Measurements from ENCODE around the gene LYPLA2. TPM values are rescaled to one million over a fixed set of nuclear protein-coding genes. Genes with fewer than 3 reads are reported as not detected.

The LYPLA2 gene
- total and polyA plus RNA-seq, 2 of the 4 experiments (the other 2 are of a cell fraction), result 44.3 to 78.6 TPM

DNA sequence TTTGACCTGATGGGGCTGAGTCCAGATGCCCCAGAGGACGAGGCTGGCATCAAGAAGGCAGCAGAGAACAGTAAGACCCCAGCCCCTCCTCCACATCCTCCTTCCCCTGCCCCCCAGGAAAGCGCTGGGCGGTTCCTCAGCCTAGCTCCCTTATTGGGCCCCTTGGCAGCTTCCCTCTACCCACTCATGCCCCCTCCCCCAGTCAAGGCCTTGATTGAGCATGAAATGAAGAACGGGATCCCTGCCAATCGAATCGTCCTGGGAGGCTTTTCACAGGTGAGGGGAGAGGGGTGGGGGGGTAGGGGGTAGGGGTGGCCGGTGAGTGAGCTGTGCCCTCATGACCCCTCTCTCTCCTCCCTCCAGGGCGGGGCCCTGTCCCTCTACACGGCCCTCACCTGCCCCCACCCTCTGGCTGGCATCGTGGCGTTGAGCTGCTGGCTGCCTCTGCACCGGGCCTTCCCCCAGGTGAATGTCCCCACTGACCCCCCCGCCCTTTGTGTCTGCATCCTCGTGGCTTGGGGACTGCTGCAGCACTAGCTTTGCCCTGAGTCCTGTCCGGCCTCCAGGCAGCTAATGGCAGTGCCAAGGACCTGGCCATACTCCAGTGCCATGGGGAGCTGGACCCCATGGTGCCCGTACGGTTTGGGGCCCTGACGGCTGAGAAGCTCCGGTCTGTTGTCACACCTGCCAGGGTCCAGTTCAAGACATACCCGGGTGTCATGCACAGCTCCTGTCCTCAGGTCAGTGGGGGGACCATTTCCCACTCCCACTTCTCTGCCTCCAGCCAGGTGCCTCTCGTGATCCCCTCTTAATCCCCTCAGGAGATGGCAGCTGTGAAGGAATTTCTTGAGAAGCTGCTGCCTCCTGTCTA is 3.2 kb downstream of the LYPLA2 start:
- H3K18ac ChIP-seq (ENCODE audit: low read depth, low read length), result no peak overlapping the region
- H2BK5ac ChIP-seq (ENCODE audit: low read depth, low read length, poor library complexity, severe bottlenecking), result no peak overlapping the region
- no peak overlapping the region for H2AK5ac ChIP-seq (ENCODE audit: low read depth, low read length)
- no peaks in the 10 kb centered on the region for H3K9me3 ChIP-seq (ENCODE audit: control insufficient read depth, insufficient read depth, low read length)
- 92% methylated on average over 2 of the region's 21 CpGs; no CpG with 5 or more reads in 1 of the 2 experiments for WGBS, 2 experiments (ENCODE audit: extremely low coverage in 2 of 2, insufficient read length in 1 of 2)
- dilution Hi-C loops (cut with HindIII; ENCODE audit: low sequenced_read_pairs, unreplicated experiment), result no loop called here
- no peak overlapping the region for H3K9ac ChIP-seq (ENCODE audit: low read depth, low read length)
- ATAC-seq (ENCODE audit: low read depth), result no peak
- no peak overlapping the region for H3K4me2 ChIP-seq (ENCODE audit: low read depth, low read length)
- H3K9me1 ChIP-seq (ENCODE audit: insufficient read depth, low read length), result peaks cover 10% of the 10 kb centered on the region
- peaks cover 6 to 53% of the 10 kb centered on the region in 2 experiments; a peak in 3 of 4 replicates for H3K79me1 ChIP-seq (ENCODE audit: low read depth in 1 of 2, low read length in 2 of 2)
- peaks cover 28% of the 10 kb centered on the region for H3K36me3 ChIP-seq (ENCODE audit: control insufficient read depth, insufficient read depth, low read length)
- H4K8ac ChIP-seq (ENCODE audit: low read depth in 2 of 2, low read length in 2 of 2), result no peak overlapping the region
- no peaks in the 10 kb centered on the region for H3K27me3 ChIP-seq (ENCODE audit: control insufficient read depth, insufficient read depth, low read length)
- peaks cover 14% of the 10 kb centered on the region for H3K4me1 ChIP-seq (ENCODE audit: control insufficient read depth, insufficient read depth, low read length)
- no peak overlapping the region for H2BK120ac ChIP-seq (ENCODE audit: low read depth, low read length)
- H2AK9ac ChIP-seq (replicated peaks; ENCODE audit: low read depth, low read length, poor library complexity), result no peak overlapping the region
- no peak overlapping the region for H2AFZ ChIP-seq (replicated peaks; ENCODE audit: low read length, poor library complexity)
- DNase-seq, result no peak
- H3K56ac ChIP-seq (ENCODE audit: extremely low read depth, insufficient read depth, low read length), result no peak overlapping the region
- no peak overlapping the region for H3K14ac ChIP-seq (replicated peaks; ENCODE audit: low read depth, low read length)
- ChIA-PET CTCF (no interaction called here), POLR2A (ENCODE audit: unreplicated experiment) (no interaction called here)
- no peak overlapping the region for H3K27ac ChIP-seq (ENCODE audit: insufficient read depth, low read length)
- H4K91ac ChIP-seq (ENCODE audit: insufficient read depth, low read depth, low read length), result no peak overlapping the region
- no peak overlapping the region for H3K4me3 ChIP-seq (ENCODE audit: insufficient read depth, low read depth, low read length)
- H3K4ac ChIP-seq (ENCODE audit: low read depth, low read length), result no peak overlapping the region
- no peak overlapping the region for H2BK15ac ChIP-seq (ENCODE audit: low read depth, low read length)
- BruUV-seq (replicated peaks), result TSS peak; percentile 69
- no peak overlapping the region for H2BK20ac ChIP-seq (ENCODE audit: low read depth, low read length)
- in situ Hi-C loops (cut with MboI; ENCODE audit: low sequenced_read_pairs), result no loop called here
- H3K23ac ChIP-seq (ENCODE audit: low read depth, low read length), result no peak overlapping the region
- intact Hi-C loops (cut with micrococcal nuclease), result no loop called here
- peaks cover 13% of the 10 kb centered on the region; the same call in 1 of the 2 replicates for H4K20me1 ChIP-seq (ENCODE audit: insufficient read depth, low read length)
- H4K5ac ChIP-seq (ENCODE audit: low read depth, low read length), result no peak overlapping the region
- TF ChIP-seq CHD1 (IDR thresholded peaks at IDR 0.05; ENCODE audit: low read depth, low read length) (no peak), FOS (IDR thresholded peaks at IDR 0.05; ENCODE audit: low read depth, low read length) (no peak), RFX5 (IDR thresholded peaks at IDR 0.05; ENCODE audit: low read depth, low read length) (no peak), ELK1 (IDR thresholded peaks at IDR 0.05; ENCODE audit: borderline replicate concordance, low read depth, low read length) (no peak), RAD21 (IDR thresholded peaks at IDR 0.05; ENCODE audit: low read length) (no peak), MAFK (IDR thresholded peaks at IDR 0.05; ENCODE audit: low read depth, low read length) (no peak), CEBPB (IDR thresholded peaks at IDR 0.05; ENCODE audit: low read depth, low read length) (no peak), MAZ (IDR thresholded peaks at IDR 0.05; ENCODE audit: borderline replicate concordance, low read depth, low read length) (no peak), NFE2L2 (IDR thresholded peaks at IDR 0.05; ENCODE audit: low read depth, low read length) (no peak), SMC3 (IDR thresholded peaks at IDR 0.05; ENCODE audit: low read depth, low read length) (no peak), RCOR1 (IDR thresholded peaks at IDR 0.05; ENCODE audit: insufficient replicate concordance, low read length) (no peak), BHLHE40 (IDR thresholded peaks at IDR 0.05; ENCODE audit: low read depth, low read length) (no peak), CTCF (conservative IDR thresholded peaks at IDR 0.05; ENCODE audit: low read depth, low read length) (no peak), MXI1 (IDR thresholded peaks at IDR 0.05; ENCODE audit: borderline replicate concordance, low read depth, low read length) (no peak)

Data from IMR-90 (cell line).